SU-DHL-6 (cell line): ENCODE data around the gene LRRC1.

Experiments
- CTCF ChIP-seq: fragments of 200-600 bp; sonication (generic); IDR thresholded peaks from one replicate; pipeline ENCODE4 v1.5.1; 2017; ENCODE audit warnings: antibody characterized with exemption, mild to moderate bottlenecking, low read length, moderate library complexity; ENCODE audit not compliant: insufficient read depth, poor library complexity, severe bottlenecking
- EZH2phosphoT487 ChIP-seq: fragments of 200-600 bp; sonication (generic), shearing (Covaris generic); conservative IDR thresholded peaks from 2 replicates; pipeline ENCODE4 v1.6.1; 2018; ENCODE audit warnings: mild to moderate bottlenecking, antibody characterized with exemption, low read length, moderate library complexity, mixed read lengths

GRCh38 chr6:53805016-53805415 lies 10.2 kb downstream of the LRRC1 start:
- TF ChIP-seq CTCF (no peak), EZH2phosphoT487 (no peak)
